ENCODE measurements around the gene LRRC47.

DNA sequence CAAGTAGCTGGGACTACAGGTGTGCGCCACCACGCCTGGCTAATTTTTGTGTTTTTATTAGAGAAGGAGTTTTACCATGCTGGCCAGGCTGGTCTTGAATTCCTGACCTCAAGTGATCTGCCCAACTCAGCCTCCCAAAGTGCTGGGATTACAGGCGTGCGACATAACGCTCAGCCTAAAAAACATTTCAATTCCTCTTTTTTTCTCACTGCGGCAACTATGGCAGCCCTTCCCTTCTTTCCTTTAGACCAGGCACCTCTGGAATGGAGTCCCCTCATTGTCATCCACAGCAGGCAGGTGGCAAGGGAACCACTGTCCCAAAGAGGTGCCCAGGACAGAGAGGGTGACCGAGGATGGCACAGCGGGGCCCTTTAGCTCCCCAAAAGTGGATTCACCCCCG lies 46.6 kb upstream of the LRRC47 start:
- TF ChIP-seq POLR2AphosphoS5 (IDR thresholded peaks at IDR 0.05; ENCODE audit: borderline replicate concordance, low read depth, low read length) = no peak
- TF ChIP-seq EZH2 (IDR thresholded peaks at IDR 0.05) = no peak
